Measurements from ENCODE around the gene PDLIM3. TPM values are rescaled to one million over a fixed set of nuclear protein-coding genes. Genes with fewer than 3 reads are reported as not detected.

PDLIM3 gene
- total and polyA plus RNA-seq, 9 of the 15 experiments (the other 6 are each of a cell fraction or from before 2014, with no cell fraction given): 0.06 TPM; not detected in 8

DNA sequence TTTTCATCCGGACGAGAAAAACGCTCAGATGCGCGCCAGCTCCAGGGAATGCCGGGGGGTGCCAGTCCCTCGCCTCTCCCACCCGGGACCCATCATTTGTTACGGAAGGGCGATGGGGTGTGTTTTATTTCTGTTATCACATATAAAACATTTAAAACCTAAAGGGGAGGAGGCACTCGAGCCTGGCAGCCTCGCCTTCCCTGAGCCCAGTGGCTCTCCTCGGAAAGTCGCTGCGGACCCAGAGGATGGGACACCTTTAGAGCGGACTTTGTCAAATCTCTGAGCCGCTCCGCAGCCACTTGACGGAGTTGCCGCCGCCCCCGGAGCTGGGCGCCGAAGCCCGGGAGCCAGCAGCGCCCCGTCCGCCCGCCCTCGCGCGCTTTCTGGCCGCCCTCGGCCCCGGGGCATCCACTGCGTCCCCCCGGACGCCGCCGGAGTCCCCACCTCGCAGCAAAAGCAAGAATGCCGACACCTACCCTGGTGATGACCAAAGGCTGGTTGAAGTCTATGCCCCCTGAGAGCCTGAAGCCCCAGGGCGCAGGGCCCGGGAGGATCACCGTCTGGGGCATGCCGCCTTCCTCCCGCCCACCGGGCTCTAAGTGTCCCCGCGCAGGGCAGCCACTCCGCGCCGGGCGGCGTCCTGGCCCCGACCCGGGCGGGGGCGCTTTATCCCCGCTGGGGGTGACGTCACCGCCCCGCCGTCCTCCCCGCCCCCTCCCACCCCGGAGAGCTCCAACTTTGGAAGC is at the start of gene PDLIM3 (continued):
- no peak for TF ChIP-seq YY1 (IDR thresholded peaks at IDR 0.05; ENCODE audit: borderline replicate concordance in 1 of 3, control insufficient read depth in 1 of 3, extremely low read depth in 1 of 3, insufficient read depth in 3 of 3, insufficient read length in 1 of 3, insufficient replicate concordance in 2 of 3, low read depth in 1 of 3, low read length in 2 of 3)
- TF ChIP-seq RBFOX2 (IDR thresholded peaks at IDR 0.05; ENCODE audit: low read depth, low read length): 0 out of 2 replicates have a peak, but pooled peaks have one; percentile 25
- no peak for TF ChIP-seq ZNF57 (CRISPR knock-in tag; IDR thresholded peaks at IDR 0.05)

DNA sequence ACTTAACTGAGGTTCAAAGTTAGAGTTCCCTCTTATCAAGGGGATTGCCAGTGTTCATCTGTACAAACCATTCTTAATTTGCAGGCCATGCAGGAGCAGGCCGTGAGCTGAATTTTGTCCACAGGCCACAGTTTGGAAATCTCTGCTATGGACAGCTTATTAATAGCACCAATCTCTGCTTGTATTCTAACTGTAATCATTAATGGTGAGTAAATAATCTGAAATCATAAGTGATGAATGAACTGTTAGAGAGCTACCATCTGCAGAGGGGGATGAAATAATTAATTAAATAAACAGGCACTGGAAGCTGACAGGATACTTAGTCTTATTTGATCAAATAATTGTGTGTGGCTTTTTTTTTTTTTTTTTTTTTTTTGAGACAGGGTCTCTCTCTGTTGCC is 48.5 kb upstream of the PDLIM3 start:
- Histone ChIP-seq H3K4me2 (ENCODE audit: insufficient read depth, low read length) (no peak overlapping the region), H3K4me1 (replicated peaks in 1 of 2; ENCODE audit: control insufficient read depth in 2 of 2, insufficient read depth in 2 of 2, low read length in 2 of 2) (peaks cover 0 to 3% of the 10 kb centered on the region in 2 experiments; a peak in 2 of 5 replicates), H3K9me1 (ENCODE audit: control insufficient read depth, insufficient read depth, low read length) (no peaks in the 10 kb centered on the region), H3K4me3 (no peak overlapping the region), H3K9me3 (replicated peaks; ENCODE audit: control insufficient read depth, insufficient read depth, low read depth, low read length) (no peaks in the 10 kb centered on the region), H3K36me3 (ENCODE audit: control insufficient read depth, insufficient read depth, low read length) (no peaks in the 10 kb centered on the region), H4K20me1 (replicated peaks; ENCODE audit: control insufficient read depth, insufficient read depth, low read length) (no peaks in the 10 kb centered on the region), H3K27me3 (ENCODE audit: control insufficient read depth in 2 of 2, insufficient read depth in 2 of 2, low read length in 2 of 2) (peaks cover 29 to 52% of the 10 kb centered on the region in 2 experiments), H2AFZ (ENCODE audit: low read depth, low read length) (no peak overlapping the region), H3K27ac (ENCODE audit: extremely low read depth, low read depth, low read length) (no peak overlapping the region), H3K79me2 (ENCODE audit: control insufficient read depth, insufficient read depth, low read length) (no peaks in the 10 kb centered on the region), H3K9ac (ENCODE audit: insufficient read depth in 1 of 2, low read depth in 2 of 2, low read length in 2 of 2) (no peak overlapping the region)
- intact Hi-C loops (cut with micrococcal nuclease) (no loop called here), in situ Hi-C loops (cut with MboI) (no loop called here)
- ATAC-seq: no peak
- DNase-seq (ENCODE audit: extremely low read depth in 1 of 4, low spot score in 3 of 4): no peak
- no TSS peak for BruUV-seq (replicated peaks)
- no peak for FAIRE-seq
- ChIA-PET POLR2A (no interaction called here), CTCF (ENCODE audit: low intra/inter-chr PET ratio) (no interaction called here)
- TF ChIP-seq TRIM24 (IDR thresholded peaks at IDR 0.05) (no peak), MEIS2 (IDR thresholded peaks at IDR 0.05; ENCODE audit: partially characterized antibody) (no peak), ZNF165 (CRISPR knock-in tag; IDR thresholded peaks at IDR 0.05; ENCODE audit: borderline replicate concordance) (no peak), ZNF436 (CRISPR knock-in tag; IDR thresholded peaks at IDR 0.05) (no peak)
- 17% methylated on average over 1 of the region's 1 CpG for WGBS (ENCODE audit: insufficient coverage, low coverage, missing lambda C conversion rate)

Data from K562 (cell line).